GM12878 (cell line): ENCODE measurements around the gene LMNB1. TPM values are rescaled to one million over a fixed set of nuclear protein-coding genes. Genes with fewer than 3 reads are reported as not detected.

Experiments
- CBX5 ChIP-seq: sonication (generic); IDR thresholded peaks from 2 replicates; pipeline ENCODE4 v1.6.1; 2016; ENCODE audit warnings: low read depth, moderate library complexity, mild to moderate bottlenecking, inconsistent platforms
- CHD4 ChIP-seq: fragments of 200-600 bp; sonication (generic); IDR thresholded peaks from 2 replicates; pipeline ENCODE4 v1.6.1; 2016; ENCODE audit warnings: mild to moderate bottlenecking
- CREM ChIP-seq: IDR thresholded peaks from 2 replicates; pipeline ENCODE4 v1.6.1; 2014; ENCODE audit warnings: antibody characterized with exemption, low read depth
- CTCF ChIP-seq, 3 experiments: IDR thresholded peaks in 2 of 3; conservative IDR thresholded peaks in 1 of 3; 2 replicates each; pipeline ENCODE4 v1.5.1; 2011; ENCODE audit warnings: low read depth in 3 of 3, low read length in 3 of 3, mild to moderate bottlenecking in 3 of 3, control low read depth in 2 of 3, moderate library complexity in 2 of 3, inconsistent platforms in 1 of 3, mixed read lengths in 1 of 3; ENCODE audit not compliant: control insufficient read depth in 2 of 3, insufficient read depth in 1 of 3; ENCODE audit errors: extremely low read depth in 1 of 3
- E4F1 ChIP-seq: fragments of 450-650 bp; IDR thresholded peaks from 2 replicates; pipeline ENCODE4 v1.6.1; 2018; ENCODE audit warnings: borderline replicate concordance, mild to moderate bottlenecking; ENCODE audit not compliant: partially characterized antibody
- ESRRA ChIP-seq: IDR thresholded peaks from 2 replicates; pipeline ENCODE4 v1.6.1; 2012; ENCODE audit warnings: mild to moderate bottlenecking, low read length, improper control_type of control experiment
- EZH2 ChIP-seq: IDR thresholded peaks from 2 replicates; pipeline ENCODE4 v1.6.1; 2012; ENCODE audit warnings: low read depth, mild to moderate bottlenecking, control low read depth, inconsistent platforms, low read length, borderline replicate concordance; ENCODE audit not compliant: control insufficient read depth
- HDAC6 ChIP-seq: fragments of 200-600 bp; sonication (generic); IDR thresholded peaks from one replicate; pipeline ENCODE4 v1.8.0; 2017; ENCODE audit warnings: antibody characterized with exemption; ENCODE audit not compliant: unreplicated experiment
- HDGF ChIP-seq: fragments of 450-650 bp; IDR thresholded peaks from 2 replicates; pipeline ENCODE4 v1.6.1; 2016; ENCODE audit warnings: antibody characterized with exemption
- MYB ChIP-seq: fragments of 150-350 bp; IDR thresholded peaks from 2 replicates; pipeline ENCODE4 v1.6.1; 2014; ENCODE audit warnings: mild to moderate bottlenecking, low read depth, low read length, borderline replicate concordance
- RB1 ChIP-seq: fragments of 450-650 bp; formaldehyde crosslinking; IDR thresholded peaks from 2 replicates; pipeline ENCODE4 v1.6.1; 2017; ENCODE audit warnings: mild to moderate bottlenecking, borderline replicate concordance
- SMAD1 ChIP-seq: fragments of 450-650 bp; IDR thresholded peaks from 2 replicates; pipeline ENCODE4 v1.6.1; 2018; ENCODE audit warnings: mild to moderate bottlenecking, low read depth; ENCODE audit not compliant: partially characterized antibody
- ZNF592 ChIP-seq: fragments of 450-650 bp; IDR thresholded peaks from 2 replicates; pipeline ENCODE4 v1.6.1; 2017; ENCODE audit warnings: mild to moderate bottlenecking, moderate library complexity
- polyA plus RNA-seq, 11 experiments: library from polyadenylated mRNA; depleted of rRNA in 4 of 11; unstranded in 6 of 11; stranded (reverse) in 5 of 11; fragments of >200 nt; fragmentation: Nextera tagmentation in 4 of 11; fragmentation: Illumina TruSeq in 1 of 11; extraction: Ambion mirVana in 4 of 11; extraction: Trizol in 1 of 11; gene quantifications; 1 replicate in 1 of 11; 2 replicates in 10 of 11; pipeline versions ENCODE4 v1.2.1 to v1.2.3, GENCODE V29; 2011 to 2016; ENCODE audit warnings: inconsistent platforms in 2 of 11, missing spikeins in 2 of 11, low read depth in 1 of 11
- total RNA-seq, 4 experiments: library from RNA; depleted of rRNA in 3 of 4; stranded (reverse); fragments of >200 nt in 3 of 4; fragmentation: Illumina TruSeq in 1 of 4; extraction: Trizol in 1 of 4; gene quantifications; 2 replicates each; pipeline versions ENCODE4 v1.2.1 to v1.2.3, GENCODE V29; 2013 to 2021
- TF ChIP-seq, protein P1 (sequence below): IDR thresholded peaks from 2 replicates; pipeline ENCODE4 v1.6.1; 2012; ENCODE audit warnings: mild to moderate bottlenecking, low read depth, low read length
- TF ChIP-seq, protein P2 (sequence below): fragments of 450-650 bp; IDR thresholded peaks from 2 replicates; pipeline ENCODE4 v1.6.1; 2016; ENCODE audit warnings: mild to moderate bottlenecking

The LMNB1 gene
- total and polyA plus RNA-seq, 10 of the 15 experiments (the other 5 are each of a cell fraction or from before 2014, with no cell fraction given) = 7.0 to 185 (median 86.4) TPM

DNA sequence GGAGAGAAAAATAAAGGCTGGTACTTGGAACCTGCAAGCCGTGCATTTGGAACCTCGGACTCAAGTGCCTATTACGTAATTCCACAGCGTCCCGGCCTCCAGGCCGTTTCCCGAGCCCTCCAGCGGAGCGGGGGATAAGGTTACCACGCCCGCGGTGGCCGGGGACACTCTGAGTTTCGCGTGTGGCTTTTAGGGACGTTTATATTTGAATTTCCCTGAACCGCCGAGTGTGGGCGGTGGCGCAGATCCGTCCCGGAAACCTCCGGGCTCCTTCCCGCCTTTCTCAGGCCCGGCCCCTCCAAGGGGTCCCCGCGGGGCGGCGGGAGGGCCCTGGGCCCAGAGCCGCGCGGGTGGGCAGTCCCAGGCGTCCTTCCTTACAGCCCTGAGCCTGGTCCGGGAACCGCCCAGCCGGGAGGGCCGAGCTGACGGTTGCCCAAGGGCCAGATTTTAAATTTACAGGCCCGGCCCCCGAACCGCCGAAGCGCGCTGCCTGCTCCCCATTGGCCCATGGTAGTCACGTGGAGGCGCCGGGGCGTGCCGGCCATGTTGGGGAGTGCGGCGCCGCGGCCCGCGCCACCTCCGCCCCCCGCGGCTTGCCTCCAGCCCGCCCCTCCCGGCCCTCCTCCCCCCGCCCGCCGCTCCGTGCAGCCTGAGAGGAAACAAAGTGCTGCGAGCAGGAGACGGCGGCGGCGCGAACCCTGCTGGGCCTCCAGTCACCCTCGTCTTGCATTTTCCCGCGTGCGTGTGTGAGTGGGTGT is at the start of gene LMNB1 (continued):
- TF ChIP-seq ESRRA (no peak), E4F1 (peak; percentile 31), CREM (peak; percentile 64; the same call in 1 of the 2 replicates), HDAC6 (no peak), MYB (no peak), CHD4 (no peak), ZNF592 (no peak), CBX5 (peak; percentile 46; the same call in 1 of the 2 replicates), SMAD1 (no peak), CTCF (IDR thresholded peaks at IDR 0.05 in 2 of 3, conservative IDR thresholded peaks at IDR 0.05 in 1 of 3; ENCODE audit: control insufficient read depth in 2 of 3, extremely low read depth in 1 of 3, insufficient read depth in 1 of 3, low read depth in 3 of 3, low read length in 3 of 3) (no peak), EZH2 (no peak), RB1 (peak; percentile 98), HDGF (no peak)
- TF ChIP-seq, protein P1, sequence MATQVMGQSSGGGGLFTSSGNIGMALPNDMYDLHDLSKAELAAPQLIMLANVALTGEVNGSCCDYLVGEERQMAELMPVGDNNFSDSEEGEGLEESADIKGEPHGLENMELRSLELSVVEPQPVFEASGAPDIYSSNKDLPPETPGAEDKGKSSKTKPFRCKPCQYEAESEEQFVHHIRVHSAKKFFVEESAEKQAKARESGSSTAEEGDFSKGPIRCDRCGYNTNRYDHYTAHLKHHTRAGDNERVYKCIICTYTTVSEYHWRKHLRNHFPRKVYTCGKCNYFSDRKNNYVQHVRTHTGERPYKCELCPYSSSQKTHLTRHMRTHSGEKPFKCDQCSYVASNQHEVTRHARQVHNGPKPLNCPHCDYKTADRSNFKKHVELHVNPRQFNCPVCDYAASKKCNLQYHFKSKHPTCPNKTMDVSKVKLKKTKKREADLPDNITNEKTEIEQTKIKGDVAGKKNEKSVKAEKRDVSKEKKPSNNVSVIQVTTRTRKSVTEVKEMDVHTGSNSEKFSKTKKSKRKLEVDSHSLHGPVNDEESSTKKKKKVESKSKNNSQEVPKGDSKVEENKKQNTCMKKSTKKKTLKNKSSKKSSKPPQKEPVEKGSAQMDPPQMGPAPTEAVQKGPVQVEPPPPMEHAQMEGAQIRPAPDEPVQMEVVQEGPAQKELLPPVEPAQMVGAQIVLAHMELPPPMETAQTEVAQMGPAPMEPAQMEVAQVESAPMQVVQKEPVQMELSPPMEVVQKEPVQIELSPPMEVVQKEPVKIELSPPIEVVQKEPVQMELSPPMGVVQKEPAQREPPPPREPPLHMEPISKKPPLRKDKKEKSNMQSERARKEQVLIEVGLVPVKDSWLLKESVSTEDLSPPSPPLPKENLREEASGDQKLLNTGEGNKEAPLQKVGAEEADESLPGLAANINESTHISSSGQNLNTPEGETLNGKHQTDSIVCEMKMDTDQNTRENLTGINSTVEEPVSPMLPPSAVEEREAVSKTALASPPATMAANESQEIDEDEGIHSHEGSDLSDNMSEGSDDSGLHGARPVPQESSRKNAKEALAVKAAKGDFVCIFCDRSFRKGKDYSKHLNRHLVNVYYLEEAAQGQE = no peak
- TF ChIP-seq, protein P2, sequence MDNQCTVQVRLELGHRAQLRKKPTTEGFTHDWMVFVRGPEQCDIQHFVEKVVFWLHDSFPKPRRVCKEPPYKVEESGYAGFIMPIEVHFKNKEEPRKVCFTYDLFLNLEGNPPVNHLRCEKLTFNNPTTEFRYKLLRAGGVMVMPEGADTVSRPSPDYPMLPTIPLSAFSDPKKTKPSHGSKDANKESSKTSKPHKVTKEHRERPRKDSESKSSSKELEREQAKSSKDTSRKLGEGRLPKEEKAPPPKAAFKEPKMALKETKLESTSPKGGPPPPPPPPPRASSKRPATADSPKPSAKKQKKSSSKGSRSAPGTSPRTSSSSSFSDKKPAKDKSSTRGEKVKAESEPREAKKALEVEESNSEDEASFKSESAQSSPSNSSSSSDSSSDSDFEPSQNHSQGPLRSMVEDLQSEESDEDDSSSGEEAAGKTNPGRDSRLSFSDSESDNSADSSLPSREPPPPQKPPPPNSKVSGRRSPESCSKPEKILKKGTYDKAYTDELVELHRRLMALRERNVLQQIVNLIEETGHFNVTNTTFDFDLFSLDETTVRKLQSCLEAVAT = peak; percentile 55; the same call in 1 of the 2 replicates
